ENCODE data around the gene MYO18A. TPM values are rescaled to one million over a fixed set of nuclear protein-coding genes. Genes with fewer than 3 reads are reported as not detected.

MYO18A gene
- total RNA-seq, 2 donors from 2014 or later, result 106 to 332 TPM

GRCh38 chr17:29042026-29042678 is 138.0 kb downstream of the MYO18A start:
- no peak for ATAC-seq (ENCODE audit: insufficient number of reproducible peaks, low FRiP score, low read depth)

DNA sequence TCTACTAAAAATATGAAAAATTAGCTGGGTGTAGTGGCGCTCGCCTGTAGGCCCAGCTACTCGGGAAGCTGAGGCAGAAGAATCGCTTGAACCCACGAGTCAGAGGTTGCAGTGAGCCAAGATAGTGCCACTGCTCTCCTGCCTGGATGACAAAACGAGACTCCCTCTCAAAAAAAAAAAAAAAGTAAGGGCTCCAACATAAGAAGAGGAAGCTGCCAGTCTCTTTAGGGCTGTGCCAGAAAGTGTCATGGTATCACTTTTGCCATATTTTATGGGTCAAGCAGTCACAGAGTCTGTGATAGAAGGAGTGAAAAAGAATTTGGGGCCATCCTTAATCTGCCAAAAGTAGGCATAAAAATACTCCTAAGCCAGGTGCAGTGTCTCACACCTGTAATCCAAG is 138.6 kb downstream of the MYO18A start:
- TF ChIP-seq, protein P1, sequence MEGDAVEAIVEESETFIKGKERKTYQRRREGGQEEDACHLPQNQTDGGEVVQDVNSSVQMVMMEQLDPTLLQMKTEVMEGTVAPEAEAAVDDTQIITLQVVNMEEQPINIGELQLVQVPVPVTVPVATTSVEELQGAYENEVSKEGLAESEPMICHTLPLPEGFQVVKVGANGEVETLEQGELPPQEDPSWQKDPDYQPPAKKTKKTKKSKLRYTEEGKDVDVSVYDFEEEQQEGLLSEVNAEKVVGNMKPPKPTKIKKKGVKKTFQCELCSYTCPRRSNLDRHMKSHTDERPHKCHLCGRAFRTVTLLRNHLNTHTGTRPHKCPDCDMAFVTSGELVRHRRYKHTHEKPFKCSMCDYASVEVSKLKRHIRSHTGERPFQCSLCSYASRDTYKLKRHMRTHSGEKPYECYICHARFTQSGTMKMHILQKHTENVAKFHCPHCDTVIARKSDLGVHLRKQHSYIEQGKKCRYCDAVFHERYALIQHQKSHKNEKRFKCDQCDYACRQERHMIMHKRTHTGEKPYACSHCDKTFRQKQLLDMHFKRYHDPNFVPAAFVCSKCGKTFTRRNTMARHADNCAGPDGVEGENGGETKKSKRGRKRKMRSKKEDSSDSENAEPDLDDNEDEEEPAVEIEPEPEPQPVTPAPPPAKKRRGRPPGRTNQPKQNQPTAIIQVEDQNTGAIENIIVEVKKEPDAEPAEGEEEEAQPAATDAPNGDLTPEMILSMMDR (IDR thresholded peaks at IDR 0.05), result no peak
- Histone ChIP-seq H3K4me1 (ENCODE audit: control insufficient read depth in 1 of 2, low read depth in 2 of 2) (peaks cover 0 to 7% of the 10 kb centered on the region in 2 donors), H3K9me3 (no peaks in the 10 kb centered on the region), H3K36me3 (no peaks in the 10 kb centered on the region), H3K27me3 (replicated peaks; ENCODE audit: insufficient read depth) (no peaks in the 10 kb centered on the region), H3K27ac (no peak overlapping the region), H3K4me3 (no peak overlapping the region)
- DNase-seq (ENCODE audit: low spot score) (no peak), ATAC-seq (ENCODE audit: insufficient number of reproducible peaks, low FRiP score, low read depth) (no peak)

More at GRCh38 chr17:29042026-29042678, 138.0 kb downstream of the MYO18A start:
- DNase-seq (ENCODE audit: low spot score), result no peak
- H3K27ac ChIP-seq, result no peak overlapping the region
- no peak overlapping the region for H3K4me3 ChIP-seq
- no peaks in the 10 kb centered on the region for H3K36me3 ChIP-seq
- H3K27me3 ChIP-seq (replicated peaks; ENCODE audit: insufficient read depth), result no peaks in the 10 kb centered on the region
- no peaks in the 10 kb centered on the region for H3K9me3 ChIP-seq
- TF ChIP-seq, protein P1 (IDR thresholded peaks at IDR 0.05), result no peak
- peaks cover 0 to 7% of the 10 kb centered on the region in 2 donors for H3K4me1 ChIP-seq (ENCODE audit: control insufficient read depth in 1 of 2, low read depth in 2 of 2)

DNA sequence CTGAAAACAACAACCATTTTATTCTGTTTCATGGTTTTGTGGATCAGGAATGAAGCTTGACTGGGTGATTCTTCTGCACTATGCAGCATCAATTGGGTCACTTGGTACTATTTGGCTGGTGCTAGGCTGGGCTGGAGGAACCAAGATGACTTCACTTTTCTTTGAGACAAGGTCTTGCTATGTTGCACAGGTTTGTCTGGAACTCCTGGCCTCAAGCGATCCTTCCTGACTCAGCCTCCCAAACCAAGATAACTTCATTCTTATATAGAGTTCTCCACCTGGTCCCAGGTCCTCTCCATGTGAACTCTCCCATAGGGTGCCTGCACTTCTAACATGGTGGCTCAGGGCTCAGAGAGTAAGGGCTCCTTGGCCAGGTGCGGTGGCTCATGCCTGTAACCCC is 139.1 kb downstream of the MYO18A start:
- DNase-seq (ENCODE audit: low spot score) (no peak), ATAC-seq (ENCODE audit: insufficient number of reproducible peaks, low FRiP score, low read depth) (no peak)
- H3K27ac ChIP-seq, result no peak overlapping the region
- no peaks in the 10 kb centered on the region for H3K36me3 ChIP-seq
- H3K27me3 ChIP-seq (replicated peaks; ENCODE audit: insufficient read depth), result no peaks in the 10 kb centered on the region
- H3K9me3 ChIP-seq, result no peaks in the 10 kb centered on the region
- H3K4me3 ChIP-seq, result no peak overlapping the region
- TF ChIP-seq, protein P1 (IDR thresholded peaks at IDR 0.05), result no peak
- peaks cover 0 to 7% of the 10 kb centered on the region in 2 donors for H3K4me1 ChIP-seq (ENCODE audit: control insufficient read depth in 1 of 2, low read depth in 2 of 2)

GRCh38 chr17:29039764-29040598 is 140.2 kb downstream of the MYO18A start:
- H3K4me1 ChIP-seq (ENCODE audit: control insufficient read depth in 1 of 2, low read depth in 2 of 2), result peaks cover 0 to 7% of the 10 kb centered on the region in 2 donors
- H3K36me3 ChIP-seq, result no peaks in the 10 kb centered on the region
- H3K9me3 ChIP-seq, result peaks cover 2% of the 10 kb centered on the region
- ATAC-seq (ENCODE audit: insufficient number of reproducible peaks, low FRiP score, low read depth) (no peak), DNase-seq (ENCODE audit: low spot score) (no peak)
- H3K27ac ChIP-seq, result no peak overlapping the region
- H3K4me3 ChIP-seq, result no peak overlapping the region
- H3K27me3 ChIP-seq (replicated peaks; ENCODE audit: insufficient read depth), result no peaks in the 10 kb centered on the region
- TF ChIP-seq, protein P1 (IDR thresholded peaks at IDR 0.05), result no peak

DNA sequence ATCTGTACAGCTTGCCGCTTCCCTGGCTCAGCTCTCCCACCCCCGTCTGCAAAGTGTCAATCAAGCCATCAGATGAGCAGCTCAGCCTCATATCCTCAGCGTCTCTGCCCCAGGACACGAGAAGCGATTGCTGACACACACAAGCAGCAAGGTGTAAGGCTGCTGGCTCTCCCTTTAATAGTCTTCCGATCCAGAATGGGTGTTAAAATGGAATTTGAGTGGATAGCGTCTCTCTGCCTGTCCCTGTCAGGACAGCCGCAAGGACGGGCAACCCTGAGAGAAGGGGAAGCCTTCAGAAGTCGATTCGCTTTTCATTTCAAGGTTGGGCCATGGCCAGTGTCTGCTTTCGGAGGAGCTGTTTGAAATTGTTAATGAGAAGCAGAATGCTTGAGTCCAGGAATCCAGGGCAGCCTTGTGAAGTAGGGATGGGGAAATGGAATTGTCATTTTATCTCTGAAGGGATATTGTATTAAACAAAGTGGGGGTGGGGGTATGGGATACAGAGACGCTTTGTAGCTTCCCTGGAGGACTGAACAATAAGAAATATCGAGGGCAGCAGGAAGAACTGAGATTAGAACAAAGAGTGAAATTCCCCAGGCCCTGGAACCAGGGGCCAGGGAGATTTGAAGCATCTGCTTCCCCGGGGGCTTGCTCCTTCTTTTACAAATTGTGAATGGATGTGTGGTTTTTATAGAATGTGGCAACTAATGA is 142.0 kb downstream of the MYO18A start:
- TF ChIP-seq, protein P1 (IDR thresholded peaks at IDR 0.05), result no peak
- no peak overlapping the region for H3K4me3 ChIP-seq
- no peaks in the 10 kb centered on the region for H3K36me3 ChIP-seq
- no peaks in the 10 kb centered on the region for H3K27me3 ChIP-seq (replicated peaks; ENCODE audit: insufficient read depth)
- no peak overlapping the region for H3K27ac ChIP-seq
- DNase-seq (ENCODE audit: low spot score), result no peak
- no peak for ATAC-seq (ENCODE audit: insufficient number of reproducible peaks, low FRiP score, low read depth)
- peaks cover 0 to 7% of the 10 kb centered on the region in 2 donors for H3K4me1 ChIP-seq (ENCODE audit: control insufficient read depth in 1 of 2, low read depth in 2 of 2)
- H3K9me3 ChIP-seq, result peaks cover 10% of the 10 kb centered on the region

Measured in thoracic aorta (tissue), 2 donors.